ENCODE results near the gene TWNK. TPM values are rescaled to one million over a fixed set of nuclear protein-coding genes. Genes with fewer than 3 reads are reported as not detected.

TWNK gene
- total and polyA plus RNA-seq, 7 experiments from 2014 or later = 5.8 to 18.9 (median 14.8) TPM

- no peaks in the 10 kb centered on the region for H3K9me3 Mint-ChIP-seq
- H3K4me1 ChIP-seq (ENCODE audit: control insufficient read depth in 2 of 2, insufficient read depth in 2 of 2, low read length in 2 of 2) = peaks cover 0 to 5% of the 10 kb centered on the region in 2 donors
- ChIA-PET POLR2A (interaction anchor here (1.0 kb wide), 1 partner anchor 19 kb away, joined by 3 read pairs; no protein-coding TSS in a partner anchor), CTCF (interaction anchor here (1.2 to 2.4 kb wide), 4 partner anchors 15 to 43 kb away, joined by 3 to 13 read pairs (median 3); partner anchors contain the start of gene SEMA4G)
- peak; percentile 46 to 76 (median 63) for DNase-seq
- H3K36me3 ChIP-seq (ENCODE audit: control insufficient read depth in 2 of 3, insufficient read depth in 3 of 3, low read length in 3 of 3) = no peaks in the 10 kb centered on the region
- H3K27me3 ChIP-seq (ENCODE audit: control insufficient read depth in 2 of 2, insufficient read depth in 2 of 2, low read length in 2 of 2) = no peaks in the 10 kb centered on the region
- peak overlapping the region in 1 of 10 donors; percentile 24 for H3K4me3 Mint-ChIP-seq
- peak; percentile 91 for ATAC-seq
- no peak overlapping the region for H3K4me3 ChIP-seq (ENCODE audit: low read length)
- H3K36me3 Mint-ChIP-seq = no peaks in the 10 kb centered on the region
- intact Hi-C loops (cut with micrococcal nuclease) = loop anchor here (2.0 to 10.0 kb wide), 4 partner anchors 44 to 450 kb away; partner anchors contain the start of genes PAX2 (in 1 of the 2) and SEMA4G (in 1 of the 2)
- peak overlapping the region in 3 of 9 donors; percentile 8 to 75 (median 41) for H3K27ac Mint-ChIP-seq
- H3K27me3 Mint-ChIP-seq = peaks cover 22 to 39% (median 30%) of the 10 kb centered on the region in 5 donors
- no peaks in the 10 kb centered on the region for H3K9me3 ChIP-seq (ENCODE audit: control insufficient read depth in 2 of 3, low read length in 3 of 3)
- H3K27ac ChIP-seq (ENCODE audit: low read depth, low read length) = no peak overlapping the region
- peaks cover 9 to 21% (median 17%) of the 10 kb centered on the region in 7 donors for H3K4me1 Mint-ChIP-seq
Measured at GRCh38 chr10:101012525-101013364, 25.4 kb downstream of the TWNK start.

- Histone ChIP-seq H3K4me1 (ENCODE audit: control insufficient read depth in 2 of 2, insufficient read depth in 2 of 2, low read length in 2 of 2) (peaks cover 0 to 5% of the 10 kb centered on the region in 2 donors), H3K4me3 (ENCODE audit: low read length) (no peak overlapping the region), H3K27me3 (ENCODE audit: control insufficient read depth in 2 of 2, insufficient read depth in 2 of 2, low read length in 2 of 2) (peaks cover 0 to 2% of the 10 kb centered on the region in 2 donors), H3K36me3 (ENCODE audit: control insufficient read depth in 2 of 3, insufficient read depth in 3 of 3, low read length in 3 of 3) (no peaks in the 10 kb centered on the region), H3K9me3 (ENCODE audit: control insufficient read depth in 2 of 3, low read length in 3 of 3) (no peaks in the 10 kb centered on the region), H3K27ac (ENCODE audit: low read depth, low read length) (no peak overlapping the region)
- Mint-ChIP-seq H3K9me3 (no peaks in the 10 kb centered on the region), H3K27ac (peak overlapping the region in 3 of 9 donors; percentile 8 to 75 (median 41)), H3K4me3 (peak overlapping the region in 1 of 10 donors; percentile 24), H3K36me3 (no peaks in the 10 kb centered on the region), H3K4me1 (peaks cover 9 to 21% (median 17%) of the 10 kb centered on the region in 7 donors), H3K27me3 (peaks cover 28 to 43% (median 36%) of the 10 kb centered on the region in 5 donors)
- ChIA-PET POLR2A (no interaction called here), CTCF (interaction anchor here (0.7 to 4.2 kb wide), 6 partner anchors 9 to 644 kb away, joined by 4 to 56 read pairs (median 8); partner anchors contain the start of genes LZTS2, PDZD7 and SFXN3)
- intact Hi-C loops (cut with micrococcal nuclease) = loop anchor here (2.0 to 10.0 kb wide), 4 partner anchors 45 to 451 kb away; partner anchors contain the start of genes PAX2 (in 1 of the 2) and SEMA4G (in 1 of the 2)
- ATAC-seq (no peak), DNase-seq (no peak)
Measured at GRCh38 chr10:101013365-101013825, 26.1 kb downstream of the TWNK start.

GRCh38 chr10:101014230-101014884 lies 27.0 kb downstream of the TWNK start:
- Mint-ChIP-seq H3K27ac (peak overlapping the region in 4 of 9 donors; percentile 21 to 85 (median 31)), H3K4me3 (no peak overlapping the region), H3K27me3 (peaks cover 34 to 48% (median 38%) of the 10 kb centered on the region in 5 donors), H3K36me3 (no peaks in the 10 kb centered on the region), H3K9me3 (no peaks in the 10 kb centered on the region), H3K4me1 (peaks cover 9 to 25% (median 17%) of the 10 kb centered on the region in 7 donors)
- ChIA-PET CTCF (interaction anchor here (0.5 to 4.2 kb wide), 22 partner anchors 10 to 818 kb away, joined by 3 to 56 read pairs (median 4); partner anchors contain the start of genes LZTS2, MRPL43, PDZD7 and SFXN3), POLR2A (interaction anchor here (0.6 to 1.0 kb wide), 3 partner anchors 15 to 18 kb away, joined by 3 to 9 read pairs (median 3); partner anchors contain the start of gene LZTS2)
- H3K4me3 ChIP-seq (ENCODE audit: low read length) = no peak overlapping the region
- H3K4me1 ChIP-seq (ENCODE audit: control insufficient read depth in 2 of 2, insufficient read depth in 2 of 2, low read length in 2 of 2) = peaks cover 0 to 5% of the 10 kb centered on the region in 2 donors
- no peaks in the 10 kb centered on the region for H3K36me3 ChIP-seq (ENCODE audit: control insufficient read depth in 2 of 3, insufficient read depth in 3 of 3, low read length in 3 of 3)
- H3K9me3 ChIP-seq (ENCODE audit: control insufficient read depth in 2 of 3, low read length in 3 of 3) = no peaks in the 10 kb centered on the region
- H3K27ac ChIP-seq (ENCODE audit: low read depth, low read length) = no peak overlapping the region
- peak; percentile 67 for ATAC-seq
- peaks cover 0 to 2% of the 10 kb centered on the region in 2 donors for H3K27me3 ChIP-seq (ENCODE audit: control insufficient read depth in 2 of 2, insufficient read depth in 2 of 2, low read length in 2 of 2)
- DNase-seq = peak; percentile 55 to 83 (median 65)
- intact Hi-C loops (cut with micrococcal nuclease) = loop anchor here (1.0 to 10.0 kb wide), 7 partner anchors 15 to 452 kb away; partner anchors contain the start of genes LZTS2 (in 2 of the 2), PDZD7 (in 2 of the 2), SFXN3 (in 2 of the 2) and PAX2 (in 1 of the 2)

- ChIA-PET CTCF (interaction anchor here (0.5 to 4.2 kb wide), 19 partner anchors 10 to 466 kb away, joined by 3 to 56 read pairs (median 3); partner anchors contain the start of genes LZTS2, MRPL43, PDZD7 and SFXN3), POLR2A (interaction anchor here (0.9 to 1.5 kb wide), 3 partner anchors 16 to 18 kb away, joined by 3 to 9 read pairs (median 5); partner anchors contain the start of gene LZTS2)
- H3K9me3 ChIP-seq (ENCODE audit: control insufficient read depth in 2 of 3, low read length in 3 of 3) = no peaks in the 10 kb centered on the region
- no peaks in the 10 kb centered on the region for H3K36me3 ChIP-seq (ENCODE audit: control insufficient read depth in 2 of 3, insufficient read depth in 3 of 3, low read length in 3 of 3)
- no peak overlapping the region for H3K27ac Mint-ChIP-seq
- intact Hi-C loops (cut with micrococcal nuclease) = loop anchor here (1.0 to 10.0 kb wide), 7 partner anchors 16 to 453 kb away; partner anchors contain the start of genes LZTS2 (in 2 of the 2), PDZD7 (in 2 of the 2), SFXN3 (in 2 of the 2) and PAX2 (in 1 of the 2)
- no peaks in the 10 kb centered on the region for H3K9me3 Mint-ChIP-seq
- no peaks in the 10 kb centered on the region for H3K36me3 Mint-ChIP-seq
- H3K4me1 Mint-ChIP-seq = peaks cover 9 to 28% (median 20%) of the 10 kb centered on the region in 7 donors
- H3K27me3 Mint-ChIP-seq = peaks cover 37 to 52% (median 42%) of the 10 kb centered on the region in 5 donors
- H3K27ac ChIP-seq (ENCODE audit: low read depth, low read length) = no peak overlapping the region
- ATAC-seq = no peak
- H3K4me1 ChIP-seq (ENCODE audit: control insufficient read depth in 2 of 2, insufficient read depth in 2 of 2, low read length in 2 of 2) = peaks cover 0 to 5% of the 10 kb centered on the region in 2 donors
- no peak for DNase-seq
- no peak overlapping the region for H3K4me3 ChIP-seq (ENCODE audit: low read length)
- peaks cover 0 to 2% of the 10 kb centered on the region in 2 donors for H3K27me3 ChIP-seq (ENCODE audit: control insufficient read depth in 2 of 2, insufficient read depth in 2 of 2, low read length in 2 of 2)
- H3K4me3 Mint-ChIP-seq = no peak overlapping the region
Measured at GRCh38 chr10:101014966-101015581, 27.7 kb downstream of the TWNK start.

GRCh38 chr10:101015582-101015973 lies 28.2 kb downstream of the TWNK start:
- H3K36me3 Mint-ChIP-seq = no peaks in the 10 kb centered on the region
- Histone ChIP-seq H3K4me1 (ENCODE audit: control insufficient read depth in 2 of 2, insufficient read depth in 2 of 2, low read length in 2 of 2) (peaks cover 0 to 5% of the 10 kb centered on the region in 2 donors), H3K36me3 (ENCODE audit: control insufficient read depth in 2 of 3, insufficient read depth in 3 of 3, low read length in 3 of 3) (no peaks in the 10 kb centered on the region), H3K27ac (ENCODE audit: low read depth, low read length) (no peak overlapping the region), H3K4me3 (ENCODE audit: low read length) (no peak overlapping the region), H3K9me3 (ENCODE audit: control insufficient read depth in 2 of 3, low read length in 3 of 3) (no peaks in the 10 kb centered on the region), H3K27me3 (ENCODE audit: control insufficient read depth in 2 of 2, insufficient read depth in 2 of 2, low read length in 2 of 2) (peaks cover 0 to 2% of the 10 kb centered on the region in 2 donors)
- peaks cover 9 to 28% (median 20%) of the 10 kb centered on the region in 7 donors for H3K4me1 Mint-ChIP-seq
- ATAC-seq = no peak
- peaks cover 37 to 52% (median 46%) of the 10 kb centered on the region in 5 donors for H3K27me3 Mint-ChIP-seq
- H3K9me3 Mint-ChIP-seq = no peaks in the 10 kb centered on the region
- intact Hi-C loops (cut with micrococcal nuclease) = loop anchor here in 1 of 2 donors (2.0 to 10.0 kb wide), 2 partner anchors 271 to 345 kb away; partner anchors contain the start of gene PAX2
- ChIA-PET POLR2A (interaction anchor here (1.5 kb wide), 1 partner anchor 18 kb away, joined by 5 read pairs; no protein-coding TSS in a partner anchor), CTCF (interaction anchor here (0.9 to 4.2 kb wide), 6 partner anchors 16 to 455 kb away, joined by 3 to 56 read pairs (median 4); partner anchors contain the start of gene LZTS2)
- H3K27ac Mint-ChIP-seq = no peak overlapping the region
- no peak overlapping the region for H3K4me3 Mint-ChIP-seq
- no peak for DNase-seq

Measured in naive thymus-derived CD4-positive, alpha-beta T cell (primary cell).